Right atrium auricular region (tissue), 2 donors: ENCODE data around the gene STK39. TPM values are rescaled to one million over a fixed set of nuclear protein-coding genes. Genes with fewer than 3 reads are reported as not detected.

Experiments
- DNase-seq: peaks from one replicate; pipeline ENCODE4 v3.0.0-alpha.2; 2019; ENCODE audit warnings: low spot score
- H3K27ac ChIP-seq, 2 donors: fragments of 200-600 bp; sonication (generic); 1 replicate in 1 of 2; 2 replicates in 1 of 2; pipeline ENCODE4 v1.5.1; 2016 to 2019
- H3K27me3 ChIP-seq, 2 donors: fragments of 200-600 bp; sonication (generic); one replicate each; pipeline versions ENCODE4 v1.5.1 to v1.6.0; 2017 to 2019
- H3K36me3 ChIP-seq: fragments of 200-600 bp; sonication (generic); one replicate; pipeline ENCODE4 v1.5.1; 2016
- H3K4me1 ChIP-seq, 2 donors: fragments of 200-600 bp; sonication (generic); one replicate each; pipeline versions ENCODE4 v1.5.1 to v1.6.0; 2017 to 2019
- H3K4me3 ChIP-seq, 2 donors: fragments of 200-600 bp; sonication (generic); 1 replicate in 1 of 2; 2 replicates in 1 of 2; pipeline ENCODE4 v1.5.1; 2017 to 2019; ENCODE audit warnings: mild to moderate bottlenecking in 1 of 2, moderate library complexity in 1 of 2
- H3K9me3 ChIP-seq, 2 donors: fragments of 200-600 bp; sonication (generic); one replicate each; pipeline ENCODE4 v1.5.1; 2019
- CTCF ChIP-seq, 2 donors: fragments of 200-600 bp; sonication (generic); IDR thresholded peaks; one replicate each; pipeline ENCODE4 v1.5.1; 2019; ENCODE audit warnings: antibody characterized with exemption in 2 of 2
- total RNA-seq, 2 donors: library from RNA; depleted of rRNA; stranded (reverse); fragments of >200 nt; gene quantifications; one replicate each; pipeline ENCODE4 v1.1.0, GENCODE V29; 2016

Gene STK39
- total RNA-seq, 2 donors from 2014 or later, result 6.0 to 13.6 TPM

- Histone ChIP-seq H3K9me3 (no peaks in the 10 kb centered on the region), H3K27ac (no peak overlapping the region), H3K36me3 (no peaks in the 10 kb centered on the region), H3K27me3 (no peaks in the 10 kb centered on the region), H3K4me1 (peaks cover 0 to 53% of the 10 kb centered on the region in 2 donors), H3K4me3 (no peak overlapping the region)
- no peak for DNase-seq
- no peak for TF ChIP-seq CTCF (IDR thresholded peaks at IDR 0.05)
Observed at GRCh38 chr2:168190590-168191336, 56.6 kb downstream of the STK39 start.

- no peak for DNase-seq
- H3K36me3 ChIP-seq, result no peaks in the 10 kb centered on the region
- H3K27me3 ChIP-seq, result no peaks in the 10 kb centered on the region
- H3K9me3 ChIP-seq, result no peaks in the 10 kb centered on the region
- no peak overlapping the region for H3K27ac ChIP-seq
- TF ChIP-seq CTCF (IDR thresholded peaks at IDR 0.05), result no peak
- no peak overlapping the region for H3K4me3 ChIP-seq
- peaks cover 0 to 57% of the 10 kb centered on the region in 2 donors for H3K4me1 ChIP-seq
Observed at GRCh38 chr2:168189835-168190569, 57.4 kb downstream of the STK39 start.

- peaks cover 0 to 63% of the 10 kb centered on the region in 2 donors for H3K4me1 ChIP-seq
- no peak for TF ChIP-seq CTCF (IDR thresholded peaks at IDR 0.05)
- H3K36me3 ChIP-seq, result no peaks in the 10 kb centered on the region
- H3K9me3 ChIP-seq, result no peaks in the 10 kb centered on the region
- peak overlapping the region in 1 of 2 donors; percentile 7 for H3K27ac ChIP-seq
- H3K27me3 ChIP-seq, result no peaks in the 10 kb centered on the region
- H3K4me3 ChIP-seq, result no peak overlapping the region
- DNase-seq, result no peak
Observed at GRCh38 chr2:168188002-168188401, 59.4 kb downstream of the STK39 start.

GRCh38 chr2:168186452-168186851, 60.9 kb downstream of the STK39 start:
- H3K4me3 ChIP-seq, result no peak overlapping the region
- no peak overlapping the region for H3K27ac ChIP-seq
- TF ChIP-seq CTCF (IDR thresholded peaks at IDR 0.05), result no peak
- no peaks in the 10 kb centered on the region for H3K27me3 ChIP-seq
- DNase-seq, result no peak
- H3K4me1 ChIP-seq, result peaks cover 0 to 48% of the 10 kb centered on the region in 2 donors
- H3K36me3 ChIP-seq, result no peaks in the 10 kb centered on the region
- H3K9me3 ChIP-seq, result no peaks in the 10 kb centered on the region

- Histone ChIP-seq H3K27me3 (no peaks in the 10 kb centered on the region), H3K36me3 (no peaks in the 10 kb centered on the region), H3K9me3 (no peaks in the 10 kb centered on the region), H3K4me3 (no peak overlapping the region), H3K27ac (no peak overlapping the region), H3K4me1 (peaks cover 0 to 40% of the 10 kb centered on the region in 2 donors)
- DNase-seq, result no peak
- TF ChIP-seq CTCF (IDR thresholded peaks at IDR 0.05), result no peak
Observed at GRCh38 chr2:168185583-168186274, 61.7 kb downstream of the STK39 start.
